Testis (tissue), 3 donors: ENCODE data around the gene ARMH4. TPM values are rescaled to one million over a fixed set of nuclear protein-coding genes. Genes with fewer than 3 reads are reported as not detected.
A peak's percentile ranks its signal among the peaks of the same experiment; 100 is the strongest.

Experiments used
- DNase-seq: peaks from one replicate; pipeline ENCODE4 v3.0.0-alpha.2; 2019
- H3K27ac ChIP-seq, 2 donors: fragments of 200-600 bp; sonication (generic); one replicate each; pipeline ENCODE4 v1.5.1; 2019
- H3K27me3 ChIP-seq: fragments of 200-600 bp; sonication (generic); one replicate; pipeline ENCODE4 v1.5.1; 2019
- H3K36me3 ChIP-seq: fragments of 200-600 bp; sonication (generic); one replicate; pipeline ENCODE4 v1.5.1; 2017; ENCODE audit warnings: low read depth; ENCODE audit errors: missing control alignments
- H3K4me1 ChIP-seq: fragments of 200-600 bp; sonication (generic); one replicate; pipeline ENCODE4 v1.5.1; 2019
- H3K4me3 ChIP-seq, 2 donors: fragments of 200-600 bp; sonication (generic); one replicate each; pipeline ENCODE4 v1.5.1; 2017 to 2019
- H3K9me3 ChIP-seq: fragments of 200-600 bp; sonication (generic); one replicate; pipeline ENCODE4 v1.5.1; 2017
- CTCF ChIP-seq, 3 experiments: fragments of 450-650 bp in 2 of 3; fragments of 200-600 bp in 1 of 3; sonication (generic) in 1 of 3; IDR thresholded peaks; one replicate each; pipeline ENCODE4 v1.5.1; 2016 to 2019; ENCODE audit warnings: antibody characterized with exemption in 3 of 3, mild to moderate bottlenecking in 2 of 3, moderate library complexity in 1 of 3
- POLR2A ChIP-seq: fragments of 450-650 bp; IDR thresholded peaks from one replicate; pipeline ENCODE4 v1.6.1; 2017; ENCODE audit warnings: antibody characterized with exemption, mild to moderate bottlenecking, moderate library complexity
- WGBS, 2 donors: methylation state at CpG; one replicate each; pipeline ENCODE4 v1.1.5; 2018; 5-methylcytosine and 5-hydroxymethylcytosine counted together
- intact Hi-C: fragments of 100-400 bp; cut with DNase I; formaldehyde crosslinking; loops from one replicate; pipeline ENCODE4 v1.15.1; 2023; ENCODE audit warnings: low total_unique reads
- polyA plus RNA-seq: library from polyadenylated mRNA; stranded (reverse); fragments of 350-450 nt; fragmentation: Illumina TruSeq; extraction: RNeasy Lipid Tissue Mini Kit (QIAGEN cat#74804); gene quantifications from one replicate; pipeline ENCODE4 v1.2.3, GENCODE V29; 2014; ENCODE audit warnings: low read depth, low replicate concordance; ENCODE audit not compliant: insufficient read depth
- total RNA-seq, 2 donors: library from RNA; depleted of rRNA; stranded (reverse); fragments of >200 nt; gene quantifications; one replicate each; pipeline ENCODE4 v1.2.3, GENCODE V29; 2016

The ARMH4 gene
- total and polyA plus RNA-seq, 3 donors from 2014 or later = 13.5 to 65.8 (median 38.7) TPM

GRCh38 chr14:57974896-57975295, 177.1 kb downstream of the ARMH4 start:
- Histone ChIP-seq H3K27ac (no peak overlapping the region), H3K9me3 (no peaks in the 10 kb centered on the region), H3K4me1 (no peaks in the 10 kb centered on the region), H3K36me3 (no peaks in the 10 kb centered on the region), H3K4me3 (no peak overlapping the region), H3K27me3 (no peaks in the 10 kb centered on the region)
- WGBS, 2 donors = 67 to 88% methylated on average over 1 of the region's 1 CpG
- no peak for DNase-seq
- TF ChIP-seq CTCF (IDR thresholded peaks at IDR 0.05) (no peak), POLR2A (no peak)
- intact Hi-C loops = no loop called here

- no peak for TF ChIP-seq CTCF (IDR thresholded peaks at IDR 0.05)
- no peak for TF ChIP-seq POLR2A
- WGBS, 2 donors = 42% methylated on average over 3 of the region's 3 CpGs
- no peak for DNase-seq
Observed at GRCh38 chr14:57970594-57970993, 181.4 kb downstream of the ARMH4 start.

GRCh38 chr14:57970175-57970574, 181.8 kb downstream of the ARMH4 start:
- DNase-seq = no peak
- H3K4me1 ChIP-seq = no peaks in the 10 kb centered on the region
- H3K36me3 ChIP-seq = no peaks in the 10 kb centered on the region
- H3K27ac ChIP-seq = no peak overlapping the region
- H3K9me3 ChIP-seq = no peaks in the 10 kb centered on the region
- no peaks in the 10 kb centered on the region for H3K27me3 ChIP-seq
- intact Hi-C loops = no loop called here
- WGBS, 2 donors = 86 to 89% methylated on average over 2 of the region's 2 CpGs
- TF ChIP-seq CTCF (IDR thresholded peaks at IDR 0.05) (no peak), POLR2A (no peak)
- H3K4me3 ChIP-seq = no peak overlapping the region

More at GRCh38 chr14:57970594-57970993, 181.4 kb downstream of the ARMH4 start:
- intact Hi-C loops = no loop called here
- Histone ChIP-seq H3K27me3 (no peaks in the 10 kb centered on the region), H3K36me3 (no peaks in the 10 kb centered on the region), H3K4me3 (no peak overlapping the region), H3K4me1 (no peaks in the 10 kb centered on the region), H3K9me3 (no peaks in the 10 kb centered on the region), H3K27ac (no peak overlapping the region)

- peaks cover 13% of the 10 kb centered on the region for H3K4me1 ChIP-seq
- peak; percentile 31 for DNase-seq
- H3K27me3 ChIP-seq = no peaks in the 10 kb centered on the region
- no peaks in the 10 kb centered on the region for H3K36me3 ChIP-seq
- intact Hi-C loops = no loop called here
- H3K27ac ChIP-seq = peak overlapping the region in 1 of 2 donors; percentile 81
- no peak overlapping the region for H3K4me3 ChIP-seq
- WGBS, 2 donors = 60 to 64% methylated on average over 1 to 2 of the region's 2 CpGs
- TF ChIP-seq POLR2A (no peak), CTCF (IDR thresholded peaks at IDR 0.05) (no peak)
- no peaks in the 10 kb centered on the region for H3K9me3 ChIP-seq
Observed at GRCh38 chr14:57963071-57963470, 188.9 kb downstream of the ARMH4 start.

DNA sequence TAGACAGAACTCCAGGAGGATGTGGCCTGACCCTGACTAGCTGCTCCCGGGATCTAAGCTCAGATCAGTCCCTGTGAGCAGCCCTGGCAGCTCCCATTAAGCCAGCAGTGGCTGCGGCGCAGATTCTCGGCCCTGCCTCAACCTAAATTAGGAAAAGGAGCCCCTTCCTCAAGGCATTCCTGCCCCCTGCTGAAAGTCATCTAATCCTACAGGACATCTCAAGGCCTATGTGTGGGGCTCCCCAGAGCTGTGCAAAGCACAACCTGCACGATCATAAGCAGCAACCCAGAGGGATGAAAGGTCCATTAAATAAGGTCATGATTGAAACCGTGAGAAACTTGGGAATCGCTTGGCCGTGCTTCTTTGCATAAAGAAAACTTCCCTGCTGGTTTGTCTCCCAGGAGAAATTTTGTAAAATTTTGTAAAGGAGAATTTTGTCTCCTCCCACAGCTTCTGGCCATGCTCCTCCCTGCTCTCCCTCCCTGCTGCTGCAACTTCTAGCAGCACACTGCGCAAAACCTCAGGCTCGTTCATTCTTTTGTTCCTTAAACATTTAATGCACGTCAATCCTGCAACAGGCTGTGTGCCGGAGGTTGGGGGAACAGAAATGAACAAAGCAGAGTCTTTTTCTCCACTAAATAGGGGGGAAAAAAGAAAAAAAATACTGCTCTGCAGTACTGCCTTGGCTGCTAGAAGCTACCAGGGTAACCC, 189.5 kb downstream of the ARMH4 start:
- TF ChIP-seq POLR2A (no peak), CTCF (IDR thresholded peaks at IDR 0.05) (no peak)
- H3K27me3 ChIP-seq = no peaks in the 10 kb centered on the region
- no peak overlapping the region for H3K4me3 ChIP-seq
- H3K27ac ChIP-seq = peak overlapping the region in 1 of 2 donors; percentile 81
- no peaks in the 10 kb centered on the region for H3K9me3 ChIP-seq
- 37% methylated on average over 12 of the region's 12 CpGs for WGBS, 2 donors
- intact Hi-C loops = no loop called here
- H3K4me1 ChIP-seq = peaks cover 13% of the 10 kb centered on the region
- H3K36me3 ChIP-seq = no peaks in the 10 kb centered on the region
- peak; percentile 26 for DNase-seq
